Kidney (tissue), 14 donors: ENCODE results near the gene BBLN. TPM values are rescaled to one million over a fixed set of nuclear protein-coding genes. Genes with fewer than 3 reads are reported as not detected.

Experiments used
- DNase-seq, 5 donors: peaks; one replicate each; pipeline ENCODE4 v3.0.0-alpha.2; 2013 to 2020
- FAIRE-seq: peaks from 2 replicates; lab custom pipeline; 2012; peaks lifted over from hg19 to GRCh38; lab: Jason Lieb, UNC
- H3K27ac ChIP-seq, 2 donors: one replicate each; pipeline ENCODE4 v1.7.0; 2013; ENCODE audit warnings: low read depth in 2 of 2, low read length in 2 of 2, inconsistent platforms in 1 of 2
- H3K27me3 ChIP-seq: one replicate; pipeline ENCODE4 v1.7.1; 2013; ENCODE audit warnings: low read length, inconsistent platforms; ENCODE audit not compliant: control insufficient read depth, insufficient read depth
- H3K36me3 ChIP-seq, 3 donors: one replicate each; pipeline versions ENCODE4 v1.7.0 to v1.7.1; 2013; ENCODE audit warnings: low read length in 3 of 3, control low read depth in 1 of 3, inconsistent platforms in 1 of 3; ENCODE audit not compliant: insufficient read depth in 3 of 3, control insufficient read depth in 2 of 3
- H3K4me1 ChIP-seq, 3 donors: one replicate each; pipeline versions ENCODE4 v1.7.0 to v1.7.1; 2013; ENCODE audit warnings: low read length in 3 of 3, inconsistent platforms in 1 of 3, low read depth in 1 of 3; ENCODE audit not compliant: control insufficient read depth in 2 of 3, insufficient read depth in 2 of 3
- H3K4me3 ChIP-seq, 3 donors: one replicate each; pipeline versions ENCODE4 v1.7.0 to v1.8.1; 2013; ENCODE audit warnings: low read length in 3 of 3, control low read depth in 1 of 3, inconsistent platforms in 1 of 3
- H3K9ac ChIP-seq, 3 donors: one replicate each; pipeline versions ENCODE4 v1.7.0 to v1.7.1; 2013; ENCODE audit warnings: low read length in 3 of 3, control low read depth in 1 of 3, inconsistent platforms in 1 of 3
- H3K9me3 ChIP-seq, 3 donors: one replicate each; pipeline versions ENCODE4 v1.7.0 to v1.7.1; 2013; ENCODE audit warnings: low read length in 3 of 3, control low read depth in 1 of 3, inconsistent platforms in 1 of 3; ENCODE audit not compliant: control insufficient read depth in 2 of 3, insufficient read depth in 1 of 3
- intact Hi-C: fragments of 100-400 bp; cut with DNase I; formaldehyde crosslinking; loops from one replicate; pipeline ENCODE4 v1.11.1; 2022
- polyA plus RNA-seq: library from polyadenylated mRNA; stranded (reverse); fragments of 350-450 nt; fragmentation: Illumina TruSeq; extraction: RNeasy Lipid Tissue Mini Kit (QIAGEN cat#74804); gene quantifications from one replicate; pipeline ENCODE4 v1.2.3, GENCODE V29; 2014; ENCODE audit warnings: low read depth, low replicate concordance; ENCODE audit not compliant: insufficient read depth
- total RNA-seq: library from RNA; stranded (reverse); fragmentation: NEBNext Ultra II Directional; extraction: Animal tissue kit (Norgen Biotek cat#: 25700); gene quantifications from one replicate; pipeline ENCODE4 v1.2.1, GENCODE V29; 2021
- TF ChIP-seq, protein P1 (sequence below): IDR thresholded peaks from 3 replicates; pipeline ENCODE4 v1.5.1; 2012; ENCODE audit warnings: mild to moderate bottlenecking, moderate library complexity, borderline replicate concordance; ENCODE audit not compliant: insufficient read depth; ENCODE audit errors: extremely low read depth
- donor health status: control.
- donor health status: control.
- donor health status: control.
- donor health status: control.
- donor health status: control.
- donor health status: DM: yes; HTN: yes; CAD: no.
- donor health status: Normal renal cell carcinoma (clear cell type).

BBLN gene
- total and polyA plus RNA-seq, 2 donors from 2014 or later, result 55.6 to 192 TPM

DNA sequence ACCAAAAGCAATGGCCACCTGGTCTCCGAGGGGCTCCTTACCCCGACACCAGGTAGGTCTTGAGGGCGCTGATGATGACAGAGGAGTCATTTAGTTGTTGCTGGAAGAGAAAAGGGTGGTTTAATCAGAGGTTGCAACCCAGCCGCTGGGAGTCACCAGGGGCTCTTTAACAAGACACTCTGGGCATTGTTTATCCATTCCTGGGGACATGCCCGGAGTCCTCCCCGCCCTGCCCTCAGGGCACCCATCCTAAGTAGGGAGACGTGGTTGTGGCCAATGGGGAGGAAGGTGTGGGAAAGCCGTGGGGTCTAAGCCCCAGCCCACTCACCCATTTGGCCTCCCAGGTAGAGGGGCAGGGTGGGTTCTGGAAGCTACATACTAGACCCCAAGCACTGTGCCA is 35.6 kb upstream of the BBLN start:
- H3K4me1 ChIP-seq, result peaks cover 0 to 7% (median 6%) of the 10 kb centered on the region in 3 donors
- TF ChIP-seq, protein P1, sequence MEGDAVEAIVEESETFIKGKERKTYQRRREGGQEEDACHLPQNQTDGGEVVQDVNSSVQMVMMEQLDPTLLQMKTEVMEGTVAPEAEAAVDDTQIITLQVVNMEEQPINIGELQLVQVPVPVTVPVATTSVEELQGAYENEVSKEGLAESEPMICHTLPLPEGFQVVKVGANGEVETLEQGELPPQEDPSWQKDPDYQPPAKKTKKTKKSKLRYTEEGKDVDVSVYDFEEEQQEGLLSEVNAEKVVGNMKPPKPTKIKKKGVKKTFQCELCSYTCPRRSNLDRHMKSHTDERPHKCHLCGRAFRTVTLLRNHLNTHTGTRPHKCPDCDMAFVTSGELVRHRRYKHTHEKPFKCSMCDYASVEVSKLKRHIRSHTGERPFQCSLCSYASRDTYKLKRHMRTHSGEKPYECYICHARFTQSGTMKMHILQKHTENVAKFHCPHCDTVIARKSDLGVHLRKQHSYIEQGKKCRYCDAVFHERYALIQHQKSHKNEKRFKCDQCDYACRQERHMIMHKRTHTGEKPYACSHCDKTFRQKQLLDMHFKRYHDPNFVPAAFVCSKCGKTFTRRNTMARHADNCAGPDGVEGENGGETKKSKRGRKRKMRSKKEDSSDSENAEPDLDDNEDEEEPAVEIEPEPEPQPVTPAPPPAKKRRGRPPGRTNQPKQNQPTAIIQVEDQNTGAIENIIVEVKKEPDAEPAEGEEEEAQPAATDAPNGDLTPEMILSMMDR, result no peak
- no peak overlapping the region for H3K27ac ChIP-seq
- H3K27me3 ChIP-seq, result no peaks in the 10 kb centered on the region
- no peak for FAIRE-seq
- H3K36me3 ChIP-seq, result peaks cover 0 to 19% (median 7%) of the 10 kb centered on the region in 3 donors
- H3K4me3 ChIP-seq, result no peak overlapping the region
- peak in 1 of 5 donors; percentile 55 for DNase-seq
- H3K9me3 ChIP-seq, result no peaks in the 10 kb centered on the region
- intact Hi-C loops, result no loop called here
- H3K9ac ChIP-seq, result no peak overlapping the region

DNA sequence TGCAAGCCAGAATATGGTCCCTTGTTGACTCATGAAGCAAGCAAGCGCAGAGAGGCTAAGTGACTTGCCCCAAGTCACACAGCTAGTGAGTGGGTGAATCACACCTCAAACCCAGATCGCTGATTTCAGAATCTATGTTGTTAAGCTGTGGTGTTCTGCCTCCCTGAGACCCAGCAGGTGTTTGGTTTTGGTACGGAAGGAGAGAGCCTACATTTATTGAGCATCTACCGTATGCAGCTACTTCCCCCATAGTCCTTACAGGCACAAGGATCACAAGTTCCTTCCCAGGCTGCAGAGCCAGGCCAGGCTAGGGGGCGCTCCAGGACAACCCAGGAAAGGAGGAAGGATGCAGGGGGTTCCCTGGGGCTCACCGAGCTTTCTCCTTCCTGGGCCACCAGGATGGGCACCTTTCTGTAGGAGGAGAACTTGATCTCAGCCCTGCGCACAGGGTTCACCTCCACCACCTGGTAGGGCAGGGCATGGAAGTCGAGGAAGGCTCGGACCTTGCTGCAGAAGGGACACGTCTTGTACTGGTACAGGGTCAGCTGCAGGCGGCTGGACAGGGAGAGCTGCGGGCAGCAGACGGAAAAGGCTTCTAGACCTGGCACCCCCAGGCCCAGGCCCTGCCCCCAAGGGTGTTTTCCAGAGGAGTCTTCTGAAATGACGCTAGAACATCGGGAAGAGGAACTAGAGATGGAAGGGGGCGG is 35.0 kb upstream of the BBLN start:
- Histone ChIP-seq H3K4me1 (peaks cover 0 to 7% (median 6%) of the 10 kb centered on the region in 3 donors), H3K9ac (no peak overlapping the region), H3K9me3 (no peaks in the 10 kb centered on the region), H3K27me3 (no peaks in the 10 kb centered on the region), H3K36me3 (peaks cover 0 to 19% (median 7%) of the 10 kb centered on the region in 3 donors), H3K27ac (no peak overlapping the region), H3K4me3 (no peak overlapping the region)
- FAIRE-seq, result no peak
- TF ChIP-seq, protein P1, result peak; percentile 45
- intact Hi-C loops, result no loop called here
- peak in 4 of 5 donors; percentile 67 to 77 (median 70) for DNase-seq

DNA sequence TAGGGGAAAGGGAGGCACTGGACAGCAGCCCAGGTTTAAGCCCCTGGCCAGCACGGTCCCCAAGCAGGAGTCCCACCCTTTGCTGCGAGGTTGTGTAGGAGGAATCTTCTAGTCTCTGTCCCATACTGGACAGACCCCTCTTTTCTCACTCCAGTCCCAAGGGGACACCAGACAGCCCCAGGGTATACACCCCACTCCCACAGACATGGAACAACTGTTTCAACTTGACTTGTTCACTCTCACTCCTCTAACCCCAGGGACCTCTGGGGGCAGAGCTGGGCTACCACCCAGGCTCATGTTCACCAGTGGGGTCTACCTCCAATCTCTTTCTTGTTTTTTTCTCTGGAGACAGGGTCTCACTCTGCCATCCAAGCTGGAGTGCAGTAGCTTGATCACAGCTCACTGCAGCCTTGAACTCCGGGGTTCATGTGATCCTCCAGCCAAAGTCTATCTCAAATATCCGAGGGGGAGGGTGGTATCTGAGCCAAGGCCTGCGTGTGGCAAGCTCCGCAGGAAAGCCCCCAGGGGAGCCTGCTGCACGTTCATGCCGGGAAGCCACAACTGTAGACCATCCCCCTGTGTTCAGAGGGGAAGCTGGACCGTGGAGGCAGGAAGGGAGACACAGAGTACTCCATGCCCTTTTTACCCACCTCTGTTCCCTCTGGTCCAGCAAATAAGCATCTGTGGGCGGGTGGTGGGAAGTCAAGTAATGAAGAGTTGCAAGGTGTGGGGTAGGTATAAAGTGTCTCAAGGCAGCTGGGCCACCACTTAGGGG is 34.3 kb upstream of the BBLN start:
- DNase-seq (peak in 1 of 5 donors; percentile 55), FAIRE-seq (no peak)
- Histone ChIP-seq H3K27me3 (no peaks in the 10 kb centered on the region), H3K9me3 (no peaks in the 10 kb centered on the region), H3K4me3 (peak overlapping the region in 2 of 3 donors; percentile 29 to 42), H3K36me3 (peaks cover 0 to 19% (median 7%) of the 10 kb centered on the region in 3 donors), H3K4me1 (peaks cover 0 to 7% (median 6%) of the 10 kb centered on the region in 3 donors), H3K9ac (peak overlapping the region in 2 of 3 donors; percentile 6 to 17), H3K27ac (no peak overlapping the region)
- intact Hi-C loops, result no loop called here
- TF ChIP-seq, protein P1, result no peak
